SK-N-SH (cell line): Measurements from ENCODE around the gene OST4.

ENCODE experiments used
- CTCF ChIP-seq: fragments of 200-600 bp; sonication (generic); IDR thresholded peaks from 2 replicates; pipeline ENCODE4 v1.6.1; 2017; ENCODE audit warnings: antibody characterized with exemption, mild to moderate bottlenecking, moderate library complexity
- EZH2phosphoT487 ChIP-seq: fragments of 200-600 bp; sonication (generic); IDR thresholded peaks from 2 replicates; pipeline ENCODE4 v1.6.1; 2017; ENCODE audit warnings: low read depth, mixed run types, mild to moderate bottlenecking, antibody characterized with exemption, moderate library complexity, borderline replicate concordance
- JUND ChIP-seq: IDR thresholded peaks from 2 replicates; pipeline ENCODE4 v1.4.0; 2012
- POLR2AphosphoS5 ChIP-seq: IDR thresholded peaks from 2 replicates; pipeline ENCODE4 v1.6.1; 2012; ENCODE audit warnings: low read depth, low read length
- TCF12 ChIP-seq: IDR thresholded peaks from 2 replicates; pipeline ENCODE4 v1.4.0; 2012

- TF ChIP-seq JUND (no peak), POLR2AphosphoS5 (no peak), EZH2phosphoT487 (no peak), CTCF (no peak), TCF12 (no peak)
Measured at GRCh38 chr2:27093430-27094352, 22.2 kb upstream of the OST4 start.
